Tibial nerve (tissue), 3 donors: ENCODE data around the gene DNAJC10.

Experiments
- CTCF ChIP-seq, 5 experiments: fragments of 200-600 bp in 3 of 5; fragments of 450-650 bp in 2 of 5; sonication (generic) in 3 of 5; IDR thresholded peaks; one replicate each; pipeline ENCODE4 v1.5.1; 2016 to 2019; ENCODE audit warnings: antibody characterized with exemption in 5 of 5, mild to moderate bottlenecking in 3 of 5, moderate library complexity in 2 of 5
- POLR2A ChIP-seq, 2 donors: fragments of 450-650 bp; IDR thresholded peaks; one replicate each; pipeline ENCODE4 v1.6.1; 2017; ENCODE audit warnings: antibody characterized with exemption in 2 of 2, mild to moderate bottlenecking in 2 of 2, moderate library complexity in 2 of 2

DNA sequence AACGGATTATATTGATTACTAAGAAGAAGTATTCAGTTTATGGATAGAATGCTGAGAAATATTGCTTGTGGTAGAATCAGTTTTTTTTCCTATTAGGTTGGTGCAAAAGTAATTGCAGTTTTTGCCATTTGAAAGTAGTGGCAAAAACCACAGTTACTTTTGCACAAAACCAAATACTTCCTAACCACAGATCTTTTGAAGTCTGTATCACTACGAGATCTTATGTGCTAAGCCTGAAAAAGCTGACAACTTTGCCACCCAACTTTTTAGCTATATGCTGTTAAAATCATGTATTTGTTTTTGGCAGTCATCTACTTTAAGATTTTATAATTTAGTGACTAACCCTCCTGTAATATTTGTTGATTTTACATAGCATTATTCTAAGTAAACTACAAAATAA, 24.6 kb downstream of the DNAJC10 start:
- TF ChIP-seq CTCF (IDR thresholded peaks at IDR 0.05): no peak
- no peak for TF ChIP-seq POLR2A (IDR thresholded peaks at IDR 0.05)
